Measurements from ENCODE around the gene PHKB. TPM values are rescaled to one million over a fixed set of nuclear protein-coding genes. Genes with fewer than 3 reads are reported as not detected.

The PHKB gene
- polyA plus RNA-seq, 3 donors = 73.7 to 88.5 (median 85.8) TPM

- no peak for DNase-seq (ENCODE audit: extremely low read depth in 1 of 11, low read depth in 9 of 11, low spot score in 4 of 11)
Observed at GRCh38 chr16:47584464-47585225, 123.5 kb downstream of the PHKB start.

- no peak for DNase-seq (ENCODE audit: extremely low read depth in 1 of 11, low read depth in 9 of 11, low spot score in 4 of 11)
Observed at GRCh38 chr16:47586121-47586520, 125.0 kb downstream of the PHKB start.

- no peak for DNase-seq (ENCODE audit: extremely low read depth in 1 of 11, low read depth in 9 of 11, low spot score in 4 of 11)
Observed at GRCh38 chr16:47590472-47590871, 129.3 kb downstream of the PHKB start.

GRCh38 chr16:47592232-47592631, 131.1 kb downstream of the PHKB start:
- no peak for DNase-seq (ENCODE audit: extremely low read depth in 1 of 11, low read depth in 9 of 11, low spot score in 4 of 11)

- no peak for DNase-seq (ENCODE audit: extremely low read depth in 1 of 11, low read depth in 9 of 11, low spot score in 4 of 11)
Observed at GRCh38 chr16:47599512-47599911, 138.4 kb downstream of the PHKB start.

GRCh38 chr16:47600376-47600775, 139.2 kb downstream of the PHKB start:
- no peak for DNase-seq (ENCODE audit: extremely low read depth in 1 of 11, low read depth in 9 of 11, low spot score in 4 of 11)

- no peak for DNase-seq (ENCODE audit: extremely low read depth in 1 of 11, low read depth in 9 of 11, low spot score in 4 of 11)
Observed at GRCh38 chr16:47604306-47604705, 143.2 kb downstream of the PHKB start.

- DNase-seq (ENCODE audit: extremely low read depth in 1 of 11, low read depth in 9 of 11, low spot score in 4 of 11) = no peak
Observed at GRCh38 chr16:47611042-47611441, 149.9 kb downstream of the PHKB start.

GRCh38 chr16:47611848-47612493, 150.8 kb downstream of the PHKB start:
- no peak for DNase-seq (ENCODE audit: extremely low read depth in 1 of 11, low read depth in 9 of 11, low spot score in 4 of 11)

- no peak for DNase-seq (ENCODE audit: extremely low read depth in 1 of 11, low read depth in 9 of 11, low spot score in 4 of 11)
Observed at GRCh38 chr16:47612711-47613110, 151.6 kb downstream of the PHKB start.

- DNase-seq (ENCODE audit: extremely low read depth in 1 of 11, low read depth in 9 of 11, low spot score in 4 of 11) = no peak
Observed at GRCh38 chr16:47613251-47613650, 152.1 kb downstream of the PHKB start.

GRCh38 chr16:47617732-47618131, 156.6 kb downstream of the PHKB start:
- no peak for DNase-seq (ENCODE audit: extremely low read depth in 1 of 11, low read depth in 9 of 11, low spot score in 4 of 11)

- no peak for DNase-seq (ENCODE audit: extremely low read depth in 1 of 11, low read depth in 9 of 11, low spot score in 4 of 11)
Observed at GRCh38 chr16:47622451-47623176, 161.5 kb downstream of the PHKB start.

- no peak for DNase-seq (ENCODE audit: extremely low read depth in 1 of 11, low read depth in 9 of 11, low spot score in 4 of 11)
Observed at GRCh38 chr16:47624563-47624962, 163.4 kb downstream of the PHKB start.

- no peak for DNase-seq (ENCODE audit: extremely low read depth in 1 of 11, low read depth in 9 of 11, low spot score in 4 of 11)
Observed at GRCh38 chr16:47625115-47625567, 164.0 kb downstream of the PHKB start.

GRCh38 chr16:47626246-47626645, 165.1 kb downstream of the PHKB start:
- DNase-seq (ENCODE audit: extremely low read depth in 1 of 11, low read depth in 9 of 11, low spot score in 4 of 11) = no peak

GRCh38 chr16:47627085-47627639, 166.0 kb downstream of the PHKB start:
- DNase-seq (ENCODE audit: extremely low read depth in 1 of 11, low read depth in 9 of 11, low spot score in 4 of 11) = no peak

GRCh38 chr16:47627721-47628120, 166.6 kb downstream of the PHKB start:
- DNase-seq (ENCODE audit: extremely low read depth in 1 of 11, low read depth in 9 of 11, low spot score in 4 of 11) = no peak

GRCh38 chr16:47631131-47631530, 170.0 kb downstream of the PHKB start:
- no peak for DNase-seq (ENCODE audit: extremely low read depth in 1 of 11, low read depth in 9 of 11, low spot score in 4 of 11)

GRCh38 chr16:47634126-47634525, 173.0 kb downstream of the PHKB start:
- no peak for DNase-seq (ENCODE audit: extremely low read depth in 1 of 11, low read depth in 9 of 11, low spot score in 4 of 11)
